Adrenal gland (tissue), 12 donors: Measurements from ENCODE around the gene HOXA3. TPM values are rescaled to one million over a fixed set of nuclear protein-coding genes. Genes with fewer than 3 reads are reported as not detected.

Experiments
- DNase-seq, 7 donors: peaks; one replicate each; pipeline ENCODE4 v3.0.0-alpha.2; 2019 to 2020
- H3K27ac ChIP-seq, 5 donors: fragments of 200-600 bp; sonication (generic) in 4 of 5; 1 replicate in 3 of 5; 2 replicates in 2 of 5; pipeline versions ENCODE4 v1.5.1 to v1.8.0; 2016 to 2020; ENCODE audit warnings: mild to moderate bottlenecking in 1 of 5
- H3K27me3 ChIP-seq: fragments of 200-600 bp; 2 replicates; pipeline ENCODE4 v1.8.0; 2021
- H3K36me3 ChIP-seq, 2 donors: fragments of 200-600 bp; replicated peaks in 1 of 2; 1 replicate in 1 of 2; 2 replicates in 1 of 2; pipeline versions ENCODE4 v1.5.1 to v1.8.0; 2018 to 2022
- H3K4me1 ChIP-seq, 2 donors: fragments of 200-600 bp; replicated peaks in 1 of 2; 1 replicate in 1 of 2; 2 replicates in 1 of 2; pipeline versions ENCODE4 v1.5.1 to v1.8.0; 2018 to 2021
- H3K4me3 ChIP-seq, 4 donors: fragments of 200-600 bp; sonication (generic) in 3 of 4; one replicate each; pipeline ENCODE4 v1.5.1; 2016 to 2018
- H3K9me3 ChIP-seq, 3 donors: fragments of 200-600 bp; sonication (generic) in 1 of 3; replicated peaks in 1 of 3; 1 replicate in 2 of 3; 2 replicates in 1 of 3; pipeline versions ENCODE4 v1.5.1 to v1.8.0; 2016 to 2021
- CTCF ChIP-seq, 6 experiments: fragments of 450-650 bp in 4 of 6; fragments of 200-600 bp in 2 of 6; sonication (generic) in 1 of 6; IDR thresholded peaks; 1 replicate in 5 of 6; 2 replicates in 1 of 6; pipeline versions ENCODE4 v1.5.1 to v1.8.0; 2016 to 2021; ENCODE audit warnings: antibody characterized with exemption in 6 of 6, mild to moderate bottlenecking in 2 of 6, moderate library complexity in 1 of 6
- POLR2A ChIP-seq, 2 donors: fragments of 450-650 bp; IDR thresholded peaks; one replicate each; pipeline ENCODE4 v1.6.1; 2017; ENCODE audit warnings: antibody characterized with exemption in 2 of 2, mild to moderate bottlenecking in 2 of 2, moderate library complexity in 1 of 2
- WGBS, 4 donors: extraction: QIAGEN DNeasy Blood & Tissue Kit in 2 of 4; methylation state at CpG; one replicate each; pipeline versions ENCODE4 v1.1.5 to v1.1.7; 2013 to 2017; 5-methylcytosine and 5-hydroxymethylcytosine counted together
- intact Hi-C, 2 donors: fragments of 100-400 bp; cut with DNase I; formaldehyde crosslinking; loops; one replicate each; pipeline versions ENCODE4 v1.14.1 to v1.15.0; 2022 to 2023
- polyA plus RNA-seq, 3 donors: library from polyadenylated mRNA; stranded (reverse); fragments of 200-250 nt in 2 of 3; fragments of 350-450 nt in 1 of 3; fragmentation: Illumina TruSeq in 1 of 3; extraction: RNeasy Lipid Tissue Mini Kit (QIAGEN cat#74804) in 1 of 3; gene quantifications; one replicate each; pipeline ENCODE4 v1.2.3, GENCODE V29; 2013 to 2014
- total RNA-seq, 9 donors: library from RNA; depleted of rRNA in 4 of 9; stranded (reverse); fragments of >200 nt in 4 of 9; fragments of 120-200 nt in 1 of 9; fragmentation: NEBNext Ultra II Directional in 1 of 9; extraction: Animal tissue kit (Norgen Biotek cat#: 25700) in 1 of 9; gene quantifications; one replicate each; pipeline versions ENCODE4 v1.1.0 to v1.2.4, GENCODE V29; 2013 to 2023
- donor health status: healthy with polysubstance abuse.
- donor health status: Bipolar disorder and iron deficiency.
- donor health status: DM: yes; HTN: yes; CAD: no.
- donor health status: DM: no; HTN: no; CAD: no.
- donor health status: DM: no; HTN: no; CAD: no.
- donor health status: DM: yes; HTN: yes; CAD: no.

HOXA3 gene
- total and polyA plus RNA-seq, 12 donors = 1.0 to 32.7 (median 3.8) TPM

- TF ChIP-seq POLR2A (IDR thresholded peaks at IDR 0.05) (no peak), CTCF (IDR thresholded peaks at IDR 0.05) (no peak)
- peaks cover 100% of the 10 kb centered on the region for H3K27me3 ChIP-seq
- intact Hi-C loops = loop anchor here in 1 of 2 donors (10.0 kb wide), 3 partner anchors 731 to 901 kb away; no protein-coding TSS in a partner anchor
- WGBS, 4 donors = 27 to 36% (median 32%) methylated on average over 26 to 29 of the region's 29 CpGs
- H3K27ac ChIP-seq = no peak overlapping the region
- peak in 4 of 7 donors; percentile 11 to 48 (median 16) for DNase-seq
- peaks cover 9 to 20% of the 10 kb centered on the region in 2 donors for H3K4me1 ChIP-seq
- H3K9me3 ChIP-seq = no peaks in the 10 kb centered on the region
- H3K4me3 ChIP-seq = peak overlapping the region in 1 of 4 donors; percentile 43
- no peaks in the 10 kb centered on the region for H3K36me3 ChIP-seq
Measured at GRCh38 chr7:27193335-27194001, 41.1 kb upstream of the HOXA3 start.

- intact Hi-C loops = loop anchor here in 1 of 2 donors (10.0 kb wide), 3 partner anchors 732 to 902 kb away; no protein-coding TSS in a partner anchor
- DNase-seq = peak in 1 of 7 donors; percentile 48
- H3K27me3 ChIP-seq = peaks cover 100% of the 10 kb centered on the region
- H3K4me3 ChIP-seq = peak overlapping the region in 1 of 4 donors; percentile 43
- TF ChIP-seq POLR2A (IDR thresholded peaks at IDR 0.05) = no peak
- TF ChIP-seq CTCF (IDR thresholded peaks at IDR 0.05) = no peak
- no peaks in the 10 kb centered on the region for H3K9me3 ChIP-seq
- H3K36me3 ChIP-seq = no peaks in the 10 kb centered on the region
- WGBS, 4 donors = 3 to 6% (median 4%) methylated on average over 31 to 78 of the region's 78 CpGs
- H3K27ac ChIP-seq = no peak overlapping the region
- H3K4me1 ChIP-seq = peaks cover 9 to 26% of the 10 kb centered on the region in 2 donors
Measured at GRCh38 chr7:27192546-27193334, 40.4 kb upstream of the HOXA3 start.

- no peak overlapping the region for H3K27ac ChIP-seq
- intact Hi-C loops = loop anchor here in 1 of 2 donors (10.0 kb wide), 3 partner anchors 733 to 903 kb away; no protein-coding TSS in a partner anchor
- H3K36me3 ChIP-seq = no peaks in the 10 kb centered on the region
- peaks cover 9 to 26% of the 10 kb centered on the region in 2 donors for H3K4me1 ChIP-seq
- TF ChIP-seq POLR2A (IDR thresholded peaks at IDR 0.05) (no peak), CTCF (IDR thresholded peaks at IDR 0.05) (no peak)
- peaks cover 100% of the 10 kb centered on the region for H3K27me3 ChIP-seq
- peak overlapping the region in 1 of 4 donors; percentile 43 for H3K4me3 ChIP-seq
- WGBS, 4 donors = 26 to 43% (median 41%) methylated on average over 17 to 42 of the region's 42 CpGs
- peak in 1 of 7 donors; percentile 49 for DNase-seq
- H3K9me3 ChIP-seq = no peaks in the 10 kb centered on the region
Measured at GRCh38 chr7:27191833-27192545, 39.6 kb upstream of the HOXA3 start.
